GM19452 (cell line): ENCODE data around the gene PRADC1.
"Not testable (repeated sequence)": the region's sequence is repeated elsewhere in the genome, so short reads cannot be mapped to it uniquely, and the experiment has no call there.

Source experiments
- ATAC-seq: cut with Tn5 transposase; IDR thresholded peaks from one replicate; pipeline ENCODE4 v1.9.1; 2021; ENCODE audit not compliant: unreplicated experiment

Gene PRADC1

DNA sequence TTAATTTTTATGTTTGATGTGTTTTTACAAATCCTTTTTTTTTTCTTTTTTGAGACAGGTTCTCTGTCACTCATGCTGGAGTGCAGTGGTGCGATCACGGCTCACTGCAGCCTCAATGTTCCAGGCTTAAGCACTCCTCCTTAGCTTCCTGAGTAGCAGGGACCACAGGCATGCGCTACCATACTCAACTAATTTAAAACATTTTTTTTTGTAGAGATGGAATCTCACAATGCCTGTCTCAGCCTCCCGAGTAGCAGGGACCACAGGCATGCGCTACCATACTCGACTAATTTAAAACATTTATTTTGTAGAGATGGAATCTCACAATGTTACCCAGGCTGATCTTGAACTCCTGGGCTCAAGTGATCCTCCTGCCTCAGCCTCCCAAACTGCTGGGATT is 27.4 kb downstream of the PRADC1 start:
- no peak for ATAC-seq

DNA sequence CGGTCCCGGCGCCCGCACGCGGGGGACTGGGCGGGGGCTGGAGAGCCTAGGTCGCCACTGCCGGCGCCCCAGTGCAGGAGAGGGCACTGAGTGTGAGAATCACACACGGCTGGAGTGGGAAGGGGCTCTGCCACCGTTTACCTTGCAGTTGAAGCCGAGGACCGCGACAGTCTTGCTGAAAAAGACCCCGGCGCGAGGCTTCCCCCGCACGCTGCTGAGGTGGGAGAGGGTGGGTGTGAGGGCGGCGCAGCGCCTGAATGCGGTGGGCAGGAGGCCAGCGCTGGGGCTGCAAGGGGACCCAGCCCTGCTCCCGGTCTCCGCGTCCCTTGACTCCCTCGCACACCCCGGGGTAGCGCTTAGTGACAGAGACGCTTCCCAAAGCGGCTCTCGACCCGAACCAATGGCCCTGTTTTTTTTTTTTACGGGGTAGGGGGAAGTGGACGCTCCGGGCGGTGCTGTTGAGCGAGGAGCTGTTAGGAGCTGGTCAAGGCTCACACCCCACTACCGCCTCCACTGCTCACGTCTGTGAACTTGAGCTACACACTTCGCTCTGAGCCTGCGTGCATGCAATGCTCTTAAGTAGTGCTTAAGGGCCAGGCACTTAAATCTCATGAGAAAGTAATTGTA is 29.9 kb downstream of the PRADC1 start:
- ATAC-seq: no peak

DNA sequence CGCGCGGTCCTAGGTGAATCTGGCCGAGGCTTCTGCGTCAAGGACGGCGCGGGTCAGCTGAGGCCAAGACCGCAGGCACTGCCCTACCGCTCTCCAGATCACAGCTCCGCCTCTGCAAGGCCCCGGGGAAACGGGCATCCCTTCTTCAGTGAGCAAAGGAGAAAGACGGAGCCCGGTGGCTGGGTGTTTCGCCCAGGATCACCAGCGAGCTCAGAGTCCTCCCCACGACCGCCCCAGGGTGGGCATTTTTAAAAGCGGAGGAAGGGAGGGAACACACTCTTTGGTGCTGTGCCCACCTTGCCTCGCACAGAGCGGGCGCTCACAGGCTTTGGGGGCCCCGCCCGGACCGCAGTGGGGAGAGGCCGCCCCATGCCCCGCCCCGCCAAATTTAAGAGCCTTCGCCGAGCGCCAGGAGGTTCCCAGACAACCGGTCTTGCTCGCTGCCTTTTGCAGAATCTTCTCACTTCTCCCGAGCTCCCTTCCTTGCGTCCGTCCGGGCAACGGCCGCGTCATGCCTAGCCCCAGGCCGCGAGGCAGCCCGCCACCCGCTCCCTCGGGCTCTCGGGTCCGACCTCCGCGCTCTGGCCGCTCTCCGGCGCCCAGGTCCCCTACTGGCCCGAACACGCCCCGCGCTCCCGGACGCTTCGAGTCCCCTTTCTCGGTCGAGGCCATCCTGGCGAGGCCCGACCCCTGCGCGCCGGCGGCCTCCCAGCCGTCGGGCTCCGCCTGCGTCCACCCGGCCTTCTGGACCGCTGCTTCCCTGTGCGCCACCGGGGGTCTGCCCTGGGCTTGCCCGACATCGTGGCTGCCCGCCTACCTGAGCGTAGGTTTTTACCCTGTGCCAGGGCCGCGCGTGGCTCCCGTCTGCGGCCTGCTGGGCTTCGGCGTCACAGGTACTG is 30.6 kb downstream of the PRADC1 start, which contains the start of gene NOTO:
TSS of gene NOTO (plus strand) at position 419 of the 899 bp plus-strand sequence. CDS start at position 512, 93 bp downstream.
- ATAC-seq: no peak

DNA sequence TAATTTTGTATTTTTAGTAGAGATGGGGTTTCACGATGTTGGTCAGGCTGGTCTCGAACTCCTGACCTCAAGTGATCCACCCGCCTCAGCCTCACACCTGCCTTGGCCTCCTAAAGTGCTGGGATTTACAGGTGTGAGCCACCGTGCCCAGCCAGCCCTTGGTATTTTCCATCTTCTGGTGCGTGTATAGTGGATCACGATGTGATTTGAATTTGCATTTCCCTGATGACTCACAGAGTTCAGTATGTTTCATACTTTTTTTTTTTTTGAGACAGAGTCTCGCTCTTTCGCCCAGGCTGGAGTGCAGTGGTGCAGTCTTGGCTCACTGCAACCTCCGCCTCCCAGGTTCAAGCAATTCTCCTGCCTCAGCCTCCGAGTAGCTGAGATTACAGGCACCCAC is 32.8 kb downstream of the PRADC1 start:
- ATAC-seq: not testable (repeated sequence)

DNA sequence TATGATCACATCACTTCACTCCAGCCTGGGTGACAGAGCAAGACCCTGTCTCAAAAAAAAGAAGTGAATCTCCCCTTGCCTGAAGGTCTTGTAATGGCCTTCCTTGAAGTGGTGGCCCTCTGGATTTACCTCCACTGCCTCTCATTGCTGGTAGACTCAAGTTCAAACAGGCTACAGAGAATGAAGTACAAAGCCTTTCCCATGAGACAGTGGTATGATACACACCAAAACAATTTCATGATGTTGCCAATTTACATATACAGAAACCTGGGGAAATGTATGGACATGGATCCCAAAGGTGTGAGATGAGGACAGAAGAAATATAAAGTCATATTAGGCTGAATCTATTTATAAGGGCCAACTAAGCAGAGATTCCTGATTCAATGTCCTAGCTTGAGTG is 35.5 kb downstream of the PRADC1 start:
- no peak for ATAC-seq

DNA sequence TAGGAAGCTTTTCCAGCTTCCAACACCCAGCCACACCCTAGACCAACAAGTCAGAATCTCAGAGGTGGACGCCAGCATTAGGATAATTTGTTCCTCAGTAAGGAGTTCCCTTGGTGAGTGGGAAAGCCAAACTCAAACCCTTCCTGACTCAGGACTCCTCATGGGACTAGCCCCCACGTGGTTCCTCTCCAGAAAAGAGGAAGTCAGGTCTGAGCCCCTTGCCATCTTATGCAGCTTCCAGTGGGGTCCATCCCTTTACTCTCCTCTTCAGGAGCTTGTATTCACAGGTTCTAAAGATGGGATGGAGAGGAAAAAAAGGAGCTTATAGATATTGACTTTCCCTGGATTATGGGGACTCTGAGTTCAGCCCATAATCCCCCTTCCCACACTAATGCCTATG is 45.5 kb downstream of the PRADC1 start:
- ATAC-seq: no peak

DNA sequence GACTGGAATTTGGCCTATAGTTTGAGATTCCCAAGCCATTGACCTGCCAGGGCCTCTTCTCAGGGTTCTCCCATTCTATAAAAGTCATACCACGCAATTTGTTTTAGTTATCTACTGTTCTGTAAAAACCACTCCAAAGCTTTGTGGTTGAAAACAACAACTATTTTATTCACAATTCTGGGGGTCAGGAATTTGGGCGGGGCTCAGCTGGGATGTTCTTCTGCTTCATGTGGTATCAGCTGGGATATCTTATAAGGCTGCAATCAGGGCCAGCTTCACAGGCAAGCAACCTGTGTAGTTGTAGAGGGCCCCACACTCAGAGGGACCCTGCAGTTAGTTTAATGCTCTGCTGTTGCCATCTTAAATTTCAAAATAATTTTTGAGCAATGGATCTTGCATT is 47.1 kb downstream of the PRADC1 start:
- no peak for ATAC-seq
